Measurements from ENCODE around the gene PTPRM. TPM values are rescaled to one million over a fixed set of nuclear protein-coding genes. Genes with fewer than 3 reads are reported as not detected.

The PTPRM gene
- total and polyA plus RNA-seq, 2 of the 4 experiments (the other 2 are of a cell fraction) = 28.3 to 51.2 TPM

- Histone ChIP-seq H4K8ac (ENCODE audit: low read depth in 2 of 2, low read length in 2 of 2) (no peak overlapping the region), H3K9ac (ENCODE audit: low read depth, low read length) (no peak overlapping the region), H3K18ac (ENCODE audit: low read depth, low read length) (no peak overlapping the region), H3K27me3 (ENCODE audit: control insufficient read depth, insufficient read depth, low read length) (0 out of 2 replicates have a peak, but pooled peaks cover 2% of the 10 kb centered on the region), H3K9me1 (ENCODE audit: insufficient read depth, low read length) (no peaks in the 10 kb centered on the region), H3K9me3 (ENCODE audit: control insufficient read depth, insufficient read depth, low read length) (no peaks in the 10 kb centered on the region), H2AK5ac (ENCODE audit: low read depth, low read length) (no peak overlapping the region), H3K23ac (ENCODE audit: low read depth, low read length) (no peak overlapping the region), H2BK15ac (ENCODE audit: low read depth, low read length) (no peak overlapping the region), H3K79me1 (ENCODE audit: low read depth in 1 of 2, low read length in 2 of 2) (no peaks in the 10 kb centered on the region), H2BK120ac (ENCODE audit: low read depth, low read length) (no peak overlapping the region), H4K5ac (ENCODE audit: low read depth, low read length) (no peak overlapping the region), H3K4ac (ENCODE audit: low read depth, low read length) (no peak overlapping the region), H2AFZ (replicated peaks; ENCODE audit: low read length, poor library complexity) (no peak overlapping the region), H2AK9ac (replicated peaks; ENCODE audit: low read depth, low read length, poor library complexity) (no peak overlapping the region), H3K4me1 (ENCODE audit: control insufficient read depth, insufficient read depth, low read length) (no peaks in the 10 kb centered on the region), H4K91ac (ENCODE audit: insufficient read depth, low read depth, low read length) (no peak overlapping the region), H3K4me3 (ENCODE audit: insufficient read depth, low read depth, low read length) (no peak overlapping the region), H3K56ac (ENCODE audit: extremely low read depth, insufficient read depth, low read length) (no peak overlapping the region), H3K14ac (replicated peaks; ENCODE audit: low read depth, low read length) (no peak overlapping the region), H3K4me2 (ENCODE audit: low read depth, low read length) (no peak overlapping the region), H3K36me3 (ENCODE audit: control insufficient read depth, insufficient read depth, low read length) (no peaks in the 10 kb centered on the region), H3K27ac (ENCODE audit: insufficient read depth, low read length) (no peak overlapping the region), H4K20me1 (ENCODE audit: insufficient read depth, low read length) (no peaks in the 10 kb centered on the region), H2BK20ac (ENCODE audit: low read depth, low read length) (no peak overlapping the region), H2BK5ac (ENCODE audit: low read depth, low read length, poor library complexity, severe bottlenecking) (no peak overlapping the region)
- no peak for ATAC-seq (ENCODE audit: low read depth)
- 66% methylated on average over 6 of the region's 11 CpGs; no CpG with 5 or more reads in 1 of the 2 experiments for WGBS, 2 experiments (ENCODE audit: extremely low coverage in 2 of 2, insufficient read length in 1 of 2)
- dilution Hi-C loops (cut with HindIII; ENCODE audit: low sequenced_read_pairs, unreplicated experiment) (no loop called here), intact Hi-C loops (cut with micrococcal nuclease) (no loop called here), in situ Hi-C loops (cut with MboI; ENCODE audit: low sequenced_read_pairs) (no loop called here)
- TF ChIP-seq CHD1 (IDR thresholded peaks at IDR 0.05; ENCODE audit: low read depth, low read length) = no peak
- no peak for DNase-seq
- CTCF ChIA-PET = no interaction called here
- BruUV-seq (replicated peaks) = no TSS peak
- POLR2A ChIA-PET (ENCODE audit: unreplicated experiment) = no interaction called here
Observed at GRCh38 chr18:7548221-7548620, 18.9 kb upstream of the PTPRM start.
